Astrocyte (in vitro differentiated cells and primary cell): ENCODE measurements around the gene ASCC3.

Experiments used
- EZH2 ChIP-seq: IDR thresholded peaks from 2 replicates; pipeline ENCODE4 v1.6.1; 2012; ENCODE audit warnings: mild to moderate bottlenecking, low read length, inconsistent platforms; ENCODE audit not compliant: insufficient read depth
- TF ChIP-seq, protein P1 (sequence below): IDR thresholded peaks from 2 replicates; pipeline ENCODE4 v1.5.1; 2011; ENCODE audit warnings: low read depth, mild to moderate bottlenecking, inconsistent platforms, low read length, moderate library complexity; ENCODE audit not compliant: insufficient read depth

DNA sequence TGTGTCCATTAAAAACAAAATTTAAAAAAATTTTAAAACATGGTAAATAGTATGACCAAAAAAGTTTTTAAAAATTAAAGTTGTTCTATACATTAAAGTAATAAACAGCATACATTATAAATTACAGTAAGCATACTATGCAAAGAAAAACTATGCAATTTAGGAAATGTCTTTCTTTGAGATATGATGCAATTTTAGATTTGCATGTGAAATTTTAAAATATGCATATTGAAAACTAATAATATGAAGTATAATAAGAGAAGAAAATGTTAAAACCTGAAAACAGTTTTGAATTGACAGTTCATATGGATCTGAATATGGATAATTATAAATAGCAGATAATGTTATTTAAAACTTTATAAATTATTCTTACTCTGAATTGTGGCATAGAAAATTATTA lies 43.1 kb downstream of the ASCC3 start:
- TF ChIP-seq, protein P1, sequence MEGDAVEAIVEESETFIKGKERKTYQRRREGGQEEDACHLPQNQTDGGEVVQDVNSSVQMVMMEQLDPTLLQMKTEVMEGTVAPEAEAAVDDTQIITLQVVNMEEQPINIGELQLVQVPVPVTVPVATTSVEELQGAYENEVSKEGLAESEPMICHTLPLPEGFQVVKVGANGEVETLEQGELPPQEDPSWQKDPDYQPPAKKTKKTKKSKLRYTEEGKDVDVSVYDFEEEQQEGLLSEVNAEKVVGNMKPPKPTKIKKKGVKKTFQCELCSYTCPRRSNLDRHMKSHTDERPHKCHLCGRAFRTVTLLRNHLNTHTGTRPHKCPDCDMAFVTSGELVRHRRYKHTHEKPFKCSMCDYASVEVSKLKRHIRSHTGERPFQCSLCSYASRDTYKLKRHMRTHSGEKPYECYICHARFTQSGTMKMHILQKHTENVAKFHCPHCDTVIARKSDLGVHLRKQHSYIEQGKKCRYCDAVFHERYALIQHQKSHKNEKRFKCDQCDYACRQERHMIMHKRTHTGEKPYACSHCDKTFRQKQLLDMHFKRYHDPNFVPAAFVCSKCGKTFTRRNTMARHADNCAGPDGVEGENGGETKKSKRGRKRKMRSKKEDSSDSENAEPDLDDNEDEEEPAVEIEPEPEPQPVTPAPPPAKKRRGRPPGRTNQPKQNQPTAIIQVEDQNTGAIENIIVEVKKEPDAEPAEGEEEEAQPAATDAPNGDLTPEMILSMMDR, result no peak
- no peak for TF ChIP-seq EZH2
